Fibroblast of mammary gland (primary cell): ENCODE measurements around the gene GTF2A2.
A peak's percentile ranks its signal among the peaks of the same experiment; 100 is the strongest.

Experiments
- DNase-seq: peaks from one replicate; pipeline ENCODE4 v3.0.0-alpha.2; 2010; ENCODE audit warnings: low read depth
- H3K4me3 ChIP-seq: 2 replicates; pipeline ENCODE4 v1.5.1; 2011; ENCODE audit warnings: low read depth, mild to moderate bottlenecking, low read length, moderate library complexity; ENCODE audit not compliant: control insufficient read depth
- TF ChIP-seq, protein P1 (sequence below): conservative IDR thresholded peaks from 2 replicates; pipeline ENCODE4 v1.5.1; 2011; ENCODE audit warnings: low read depth, low read length, inconsistent platforms; ENCODE audit not compliant: control insufficient read depth, insufficient read depth

The GTF2A2 gene

DNA sequence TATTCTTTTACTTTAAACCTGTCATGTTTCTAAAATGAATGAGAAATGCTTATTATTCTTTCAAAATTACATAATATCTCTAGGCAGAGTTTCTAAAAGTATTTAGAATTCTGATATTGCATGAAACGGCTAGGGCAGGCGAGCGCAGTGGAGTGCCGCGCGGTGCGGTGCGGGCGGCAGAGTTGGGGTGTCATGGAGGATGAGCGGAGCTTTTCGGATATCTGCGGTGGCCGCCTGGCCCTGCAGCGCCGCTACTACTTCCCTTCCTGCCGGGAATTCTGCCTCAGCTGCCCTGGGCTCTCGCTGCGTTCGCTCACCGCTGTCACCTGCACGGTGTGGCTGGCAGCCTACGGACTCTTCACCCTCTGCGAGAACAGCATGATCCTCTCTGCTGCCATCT, 19.2 kb upstream of the GTF2A2 start:
- no peak for DNase-seq
- H3K4me3 ChIP-seq, result no peak overlapping the region
- TF ChIP-seq, protein P1, sequence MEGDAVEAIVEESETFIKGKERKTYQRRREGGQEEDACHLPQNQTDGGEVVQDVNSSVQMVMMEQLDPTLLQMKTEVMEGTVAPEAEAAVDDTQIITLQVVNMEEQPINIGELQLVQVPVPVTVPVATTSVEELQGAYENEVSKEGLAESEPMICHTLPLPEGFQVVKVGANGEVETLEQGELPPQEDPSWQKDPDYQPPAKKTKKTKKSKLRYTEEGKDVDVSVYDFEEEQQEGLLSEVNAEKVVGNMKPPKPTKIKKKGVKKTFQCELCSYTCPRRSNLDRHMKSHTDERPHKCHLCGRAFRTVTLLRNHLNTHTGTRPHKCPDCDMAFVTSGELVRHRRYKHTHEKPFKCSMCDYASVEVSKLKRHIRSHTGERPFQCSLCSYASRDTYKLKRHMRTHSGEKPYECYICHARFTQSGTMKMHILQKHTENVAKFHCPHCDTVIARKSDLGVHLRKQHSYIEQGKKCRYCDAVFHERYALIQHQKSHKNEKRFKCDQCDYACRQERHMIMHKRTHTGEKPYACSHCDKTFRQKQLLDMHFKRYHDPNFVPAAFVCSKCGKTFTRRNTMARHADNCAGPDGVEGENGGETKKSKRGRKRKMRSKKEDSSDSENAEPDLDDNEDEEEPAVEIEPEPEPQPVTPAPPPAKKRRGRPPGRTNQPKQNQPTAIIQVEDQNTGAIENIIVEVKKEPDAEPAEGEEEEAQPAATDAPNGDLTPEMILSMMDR, result no peak

DNA sequence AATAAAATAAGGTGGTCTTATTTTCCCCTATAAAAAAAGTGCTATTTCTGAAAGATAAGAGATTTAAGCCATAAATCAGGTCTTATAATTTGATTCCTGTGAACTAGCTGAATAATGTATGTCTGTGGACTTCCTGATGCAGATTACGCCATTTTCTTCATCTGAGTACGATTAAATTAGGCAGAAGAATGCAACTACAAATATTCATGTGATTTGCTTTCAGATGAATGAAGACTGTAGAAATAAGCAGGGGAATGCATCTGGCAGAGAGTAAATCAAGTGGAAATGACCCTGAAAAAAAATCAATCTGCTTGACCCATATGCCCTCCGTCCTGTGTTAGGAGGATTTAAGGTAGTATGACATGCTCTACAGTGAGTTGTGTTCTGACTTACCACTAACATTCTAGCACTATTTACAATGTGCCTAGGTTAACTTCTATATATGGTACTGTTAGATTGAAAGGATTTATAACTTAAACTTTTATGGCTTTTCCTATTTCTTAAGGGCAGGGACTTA, 17.1 kb upstream of the GTF2A2 start:
- H3K4me3 ChIP-seq, result no peak overlapping the region
- no peak for DNase-seq
- TF ChIP-seq, protein P1, result no peak

DNA sequence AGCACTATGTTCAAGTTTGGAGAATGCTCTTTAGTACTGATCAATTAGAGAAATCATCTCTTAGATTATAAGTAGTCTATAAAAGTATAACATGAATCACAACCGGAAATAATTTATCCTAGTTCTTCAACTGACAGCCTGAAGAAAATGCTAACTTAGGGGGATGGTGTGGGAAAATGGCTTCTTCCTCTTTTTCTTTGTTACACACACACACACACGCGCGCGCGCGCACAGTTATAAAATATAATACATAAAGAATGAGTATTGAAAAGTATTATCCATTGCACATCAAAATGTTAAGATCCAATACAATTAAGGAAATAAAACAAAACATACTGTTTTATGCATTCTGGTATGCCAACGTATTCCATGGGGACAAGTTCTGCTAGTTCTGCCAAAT, 11.2 kb upstream of the GTF2A2 start:
- no peak overlapping the region for H3K4me3 ChIP-seq
- DNase-seq, result no peak
- TF ChIP-seq, protein P1, result no peak

DNA sequence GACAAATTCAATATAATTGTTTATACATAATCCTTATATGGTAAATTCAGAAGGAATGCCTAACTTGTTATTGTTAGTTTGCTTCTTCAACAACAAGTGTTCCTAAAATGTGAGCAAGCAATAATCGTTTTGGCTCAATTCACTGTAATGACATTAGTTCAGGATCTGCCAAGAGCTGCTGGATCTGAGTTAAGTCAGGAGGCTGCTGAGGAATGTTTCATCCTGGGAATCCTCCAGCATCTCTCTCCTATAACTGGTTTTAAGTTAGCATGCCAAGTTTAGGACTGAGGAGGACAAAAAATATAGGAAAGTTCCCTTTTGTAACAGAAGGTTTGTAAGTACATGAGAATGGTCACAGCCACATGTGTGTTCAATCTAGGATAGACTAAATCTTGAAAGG, 4.9 kb upstream of the GTF2A2 start:
- TF ChIP-seq, protein P1, result no peak
- H3K4me3 ChIP-seq, result no peak overlapping the region
- DNase-seq, result peak; percentile 77

DNA sequence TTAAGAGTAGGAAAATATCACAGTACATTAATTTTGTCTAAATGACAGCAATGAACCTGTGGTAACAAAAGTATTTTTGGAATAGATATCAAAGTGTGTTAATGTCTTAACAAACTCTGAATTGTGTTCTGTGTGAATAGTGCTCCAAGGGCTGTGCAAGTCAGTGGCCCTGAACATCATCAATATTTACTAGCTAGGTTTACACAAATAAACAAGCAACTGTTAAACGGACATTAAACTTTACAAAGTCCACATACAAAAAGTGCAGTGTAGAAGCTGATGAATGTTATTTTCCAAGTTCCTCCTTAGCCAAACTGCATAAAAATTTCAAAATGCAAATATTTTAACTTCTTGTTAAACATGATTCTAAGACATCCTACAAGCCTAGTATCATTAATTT, 2.1 kb upstream of the GTF2A2 start:
- DNase-seq, result no peak
- TF ChIP-seq, protein P1, result no peak
- no peak overlapping the region for H3K4me3 ChIP-seq

DNA sequence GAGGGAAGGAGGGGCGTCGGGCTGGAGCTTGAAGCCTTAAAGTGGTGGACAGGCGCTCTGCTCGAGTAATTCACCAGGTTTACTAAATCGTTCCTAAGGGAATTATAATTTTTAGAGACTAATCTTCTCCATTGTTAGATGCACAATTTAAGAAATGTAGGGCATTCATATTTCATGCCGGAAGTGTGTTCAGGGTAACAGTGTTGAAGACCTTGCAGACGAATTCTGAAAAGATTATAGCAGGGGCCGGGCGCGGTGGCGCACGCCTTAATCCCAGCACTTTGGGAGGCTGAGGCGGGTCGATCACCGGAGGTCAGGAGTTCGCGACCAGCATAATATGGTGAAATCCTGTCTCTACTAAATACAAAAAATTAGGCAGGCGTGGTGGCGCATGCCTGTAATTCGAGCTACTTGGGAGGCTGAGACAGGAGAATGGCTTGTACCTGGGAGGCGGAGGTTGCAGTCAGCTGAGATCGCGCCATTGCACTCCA, 365 bp upstream of the GTF2A2 start:
- DNase-seq, result no peak
- peak overlapping the region; percentile 86 for H3K4me3 ChIP-seq
- TF ChIP-seq, protein P1, result no peak

DNA sequence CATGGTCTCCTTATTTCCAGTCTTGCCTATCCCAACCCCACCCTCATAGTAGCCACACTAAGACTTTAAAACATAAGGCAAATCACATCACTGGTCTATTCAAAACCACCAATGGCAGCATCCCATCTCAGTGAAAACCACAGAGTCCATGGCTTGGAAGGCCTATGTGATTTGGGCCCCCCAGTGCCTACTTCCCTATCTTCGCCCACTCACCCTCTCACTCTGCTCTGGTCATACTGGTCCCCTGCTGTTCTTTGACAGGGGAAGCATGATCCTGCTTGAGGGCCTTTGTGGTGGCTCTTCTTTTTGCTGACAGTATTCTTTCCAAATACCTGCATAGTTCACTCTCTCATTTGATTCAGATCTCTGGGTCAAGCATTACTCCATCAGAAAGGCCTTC, 3.3 kb downstream of the GTF2A2 start:
- no peak overlapping the region for H3K4me3 ChIP-seq
- TF ChIP-seq, protein P1, result no peak
- no peak for DNase-seq
